ENCODE results near the gene HELQ. TPM values are rescaled to one million over a fixed set of nuclear protein-coding genes. Genes with fewer than 3 reads are reported as not detected.

The HELQ gene
- total and polyA plus RNA-seq, 9 of the 15 experiments (the other 6 are each of a cell fraction or from before 2014, with no cell fraction given): 3.5 to 15.2 (median 11.9) TPM

- no peaks in the 10 kb centered on the region for H3K9me1 ChIP-seq (ENCODE audit: control insufficient read depth, insufficient read depth, low read length)
- no peaks in the 10 kb centered on the region; a peak in 1 of 5 replicates for H3K27me3 ChIP-seq (ENCODE audit: control insufficient read depth in 2 of 2, insufficient read depth in 2 of 2, low read length in 2 of 2)
- intact Hi-C loops (cut with micrococcal nuclease) (no loop called here), in situ Hi-C loops (cut with MboI) (no loop called here)
- H3K36me3 ChIP-seq (ENCODE audit: control insufficient read depth, insufficient read depth, low read length): no peaks in the 10 kb centered on the region
- WGBS (ENCODE audit: insufficient coverage, low coverage, missing lambda C conversion rate): 0% methylated on average over 4 of the region's 4 CpGs
- ATAC-seq (no peak), DNase-seq (ENCODE audit: extremely low read depth in 1 of 4, low spot score in 3 of 4) (no peak), FAIRE-seq (no peak)
- no peaks in the 10 kb centered on the region for H3K4me1 ChIP-seq (replicated peaks in 1 of 2; ENCODE audit: control insufficient read depth in 2 of 2, insufficient read depth in 2 of 2, low read length in 2 of 2)
- H3K27ac ChIP-seq (ENCODE audit: extremely low read depth, low read depth, low read length): no peak overlapping the region
- no peak for TF ChIP-seq RBM34 (IDR thresholded peaks at IDR 0.05; ENCODE audit: borderline replicate concordance, insufficient read depth, low read length)
- TF ChIP-seq ZC3H8 (IDR thresholded peaks at IDR 0.05): no peak
- no peak for TF ChIP-seq HOMEZ (CRISPR knock-in tag; IDR thresholded peaks at IDR 0.05)
- TF ChIP-seq DPF2 (IDR thresholded peaks at IDR 0.05): no peak
- TF ChIP-seq ZNF384 (IDR thresholded peaks at IDR 0.05; ENCODE audit: low read depth, low read length): no peak
- TF ChIP-seq ELF1 (tag; IDR thresholded peaks at IDR 0.05): no peak
- TF ChIP-seq MGA (IDR thresholded peaks at IDR 0.05): no peak
- BruUV-seq (replicated peaks): no TSS peak
- no peak overlapping the region for H2AFZ ChIP-seq (ENCODE audit: low read depth, low read length)
- H3K9me3 ChIP-seq (replicated peaks; ENCODE audit: control insufficient read depth, insufficient read depth, low read depth, low read length): peaks cover 5% of the 10 kb centered on the region; the same call in 1 of the 2 replicates
- no peak overlapping the region for H3K4me2 ChIP-seq (ENCODE audit: insufficient read depth, low read length)
- H3K79me2 ChIP-seq (ENCODE audit: control insufficient read depth, insufficient read depth, low read length): no peaks in the 10 kb centered on the region
- POLR2A ChIA-PET: no interaction called here
- H3K4me3 ChIP-seq: no peak overlapping the region
- H3K9ac ChIP-seq (ENCODE audit: insufficient read depth in 1 of 2, low read depth in 2 of 2, low read length in 2 of 2): no peak overlapping the region
- CTCF ChIA-PET (ENCODE audit: low intra/inter-chr PET ratio): no interaction called here
- H4K20me1 ChIP-seq (replicated peaks; ENCODE audit: control insufficient read depth, insufficient read depth, low read length): no peaks in the 10 kb centered on the region
These were observed 74.5 kb downstream of the HELQ start for GRCh38 chr4:83381173-83381572.

Data from K562 (cell line).